ENCODE measurements around the gene LMO7.
"Not testable (repeated sequence)": the region's sequence is repeated elsewhere in the genome, so short reads cannot be mapped to it uniquely, and the experiment has no call there.

Gene LMO7

GRCh38 chr13:75702476-75702875 is 66.3 kb downstream of the LMO7 start:
- no peak for FAIRE-seq

- FAIRE-seq: no peak
These were observed 67.6 kb downstream of the LMO7 start for GRCh38 chr13:75703769-75704168.

GRCh38 chr13:75704194-75704926 is 68.2 kb downstream of the LMO7 start:
- FAIRE-seq: no peak

DNA sequence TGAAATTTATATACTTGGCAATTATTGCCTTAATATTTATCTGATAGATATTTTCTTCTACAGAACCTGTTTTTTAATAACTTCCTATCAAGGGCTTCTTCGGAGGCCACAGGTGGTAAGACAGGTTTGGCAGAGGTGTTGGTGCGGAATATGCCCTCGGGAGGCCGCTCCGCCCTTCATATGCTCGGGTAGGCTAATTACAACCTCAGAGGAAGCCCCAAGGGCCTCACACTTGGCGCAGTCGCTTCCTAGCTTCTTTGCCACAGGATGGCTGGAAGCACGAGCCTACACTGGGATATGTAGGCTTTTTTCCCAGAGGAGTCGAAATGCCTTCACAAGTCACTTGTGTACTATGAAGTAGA is 68.8 kb downstream of the LMO7 start:
- FAIRE-seq: no peak

GRCh38 chr13:75705395-75705794 is 69.3 kb downstream of the LMO7 start:
- FAIRE-seq: no peak

DNA sequence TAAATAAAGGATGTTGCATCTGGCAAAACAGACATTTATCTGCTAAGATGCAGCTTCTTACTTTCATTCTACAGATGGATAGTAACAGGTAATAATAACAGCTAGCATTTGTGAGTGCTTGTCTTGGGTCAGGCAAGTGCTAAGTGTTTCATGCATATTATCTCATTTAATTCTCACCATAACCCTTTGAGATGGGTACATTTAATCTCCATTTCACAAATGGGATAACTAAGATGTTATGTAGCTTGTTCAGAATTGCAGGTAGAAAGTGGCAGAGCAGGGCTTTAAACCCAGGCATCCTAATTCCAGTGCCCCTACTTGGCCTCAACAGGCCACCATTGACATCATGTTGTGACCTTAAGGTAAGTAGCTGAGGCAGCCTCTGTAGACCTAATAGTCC is 69.8 kb downstream of the LMO7 start:
- FAIRE-seq: no peak

- FAIRE-seq: no peak
These were observed 77.7 kb downstream of the LMO7 start for GRCh38 chr13:75713852-75714251.

- no peak for FAIRE-seq
These were observed 79.7 kb downstream of the LMO7 start for GRCh38 chr13:75715601-75716523.

GRCh38 chr13:75717525-75717924 is 81.4 kb downstream of the LMO7 start:
- FAIRE-seq: no peak

- no peak for FAIRE-seq
These were observed 85.2 kb downstream of the LMO7 start for GRCh38 chr13:75721307-75721706.

DNA sequence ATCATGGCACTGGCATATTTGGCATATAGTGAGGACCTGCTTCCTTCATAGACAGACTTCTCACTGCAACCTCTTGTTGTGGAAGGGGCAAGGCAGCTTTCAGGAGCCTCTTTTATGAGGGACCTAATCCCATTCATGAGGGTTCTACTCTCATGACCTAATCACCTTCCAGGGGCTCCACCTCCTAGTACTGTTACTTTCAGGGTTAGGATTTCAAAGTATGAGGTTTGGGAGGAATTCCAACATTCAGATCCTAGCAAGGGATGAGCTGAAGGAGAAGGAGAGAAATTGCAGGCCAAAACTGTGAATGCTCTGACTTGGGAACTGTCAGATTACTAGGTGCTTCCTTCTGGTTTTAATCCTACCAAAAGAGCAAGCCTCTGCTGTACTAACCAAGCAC is 87.8 kb downstream of the LMO7 start:
- FAIRE-seq: no peak

GRCh38 chr13:75724752-75725517 is 88.8 kb downstream of the LMO7 start:
- no peak for FAIRE-seq

- no peak for FAIRE-seq
These were observed 89.6 kb downstream of the LMO7 start for GRCh38 chr13:75725736-75726135.

DNA sequence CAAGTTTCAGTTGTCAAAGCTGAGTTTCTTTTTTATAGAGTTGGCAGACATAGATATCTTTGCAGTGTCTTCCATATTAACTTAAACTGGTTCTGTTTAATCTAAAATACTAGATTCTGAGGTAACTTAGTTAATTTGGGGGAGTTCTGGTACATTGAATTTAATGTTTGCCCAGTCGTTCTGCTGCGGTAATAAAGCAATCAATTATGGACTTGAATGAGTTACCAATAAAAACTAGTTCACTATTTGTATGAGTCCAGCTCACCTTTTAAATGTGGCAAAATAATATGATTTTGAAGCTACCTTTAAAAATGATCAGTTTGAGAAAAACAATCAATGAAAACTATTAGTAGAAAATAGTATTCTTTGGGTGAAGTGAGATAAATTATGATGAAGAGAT is 90.2 kb downstream of the LMO7 start:
- FAIRE-seq: no peak

- FAIRE-seq: not testable (repeated sequence)
These were observed 97.0 kb downstream of the LMO7 start for GRCh38 chr13:75733113-75733512.

- no peak for FAIRE-seq
These were observed 100.0 kb downstream of the LMO7 start for GRCh38 chr13:75736173-75736572.

- no peak for FAIRE-seq
These were observed 102.7 kb downstream of the LMO7 start for GRCh38 chr13:75738841-75739240.

- FAIRE-seq: no peak
These were observed 103.2 kb downstream of the LMO7 start for GRCh38 chr13:75739244-75739868.

- no peak for FAIRE-seq
These were observed 103.9 kb downstream of the LMO7 start for GRCh38 chr13:75740031-75740430.

GRCh38 chr13:75743072-75743471 is 106.9 kb downstream of the LMO7 start:
- FAIRE-seq: not testable (repeated sequence)

GRCh38 chr13:75744127-75744526 is 108.0 kb downstream of the LMO7 start:
- no peak for FAIRE-seq

GRCh38 chr13:75745387-75745786 is 109.3 kb downstream of the LMO7 start:
- FAIRE-seq: no peak

DNA sequence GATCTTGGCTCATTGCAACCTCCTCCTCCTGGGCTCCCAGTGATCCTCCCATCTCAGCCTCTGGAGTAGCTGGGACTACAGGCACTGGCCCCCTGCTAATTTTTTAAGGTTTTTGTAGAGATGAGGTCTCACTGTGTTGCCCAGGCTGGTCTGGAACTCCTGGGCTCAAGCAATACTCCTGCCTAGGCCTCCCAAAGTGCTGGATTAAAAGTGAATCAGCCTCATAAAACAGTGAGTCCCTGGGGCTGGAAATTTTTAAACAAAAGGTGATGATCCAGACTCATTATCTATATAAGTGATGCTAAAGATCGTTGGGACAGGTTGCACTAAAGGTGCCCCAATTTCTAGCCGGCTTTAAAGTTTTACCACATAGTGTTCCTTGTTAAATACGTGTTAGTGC is 112.7 kb downstream of the LMO7 start:
- FAIRE-seq: no peak
